Measurements from ENCODE around the gene LTBP2. TPM values are rescaled to one million over a fixed set of nuclear protein-coding genes. Genes with fewer than 3 reads are reported as not detected.
A peak's percentile ranks its signal among the peaks of the same experiment; 100 is the strongest.

LTBP2 gene
- polyA plus RNA-seq, 10 donors, result 6.2 to 17.5 (median 10.2) TPM

DNA sequence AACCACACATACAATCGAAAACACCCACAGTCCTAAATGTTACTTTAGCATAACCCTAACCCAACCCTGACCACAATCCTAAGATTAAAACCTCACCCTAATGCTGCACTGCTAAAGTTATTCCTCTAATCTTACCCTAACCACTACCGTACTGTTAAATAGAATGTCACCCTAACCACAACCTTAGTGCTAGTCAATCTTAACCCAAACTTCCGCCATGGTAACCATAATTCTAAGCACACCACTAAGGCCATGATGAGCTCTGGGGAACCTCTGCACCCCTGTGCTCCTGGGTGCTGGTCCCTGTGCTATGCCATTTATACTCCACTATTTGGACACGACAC, 38.0 kb downstream of the LTBP2 start:
- DNase-seq, result no peak

DNA sequence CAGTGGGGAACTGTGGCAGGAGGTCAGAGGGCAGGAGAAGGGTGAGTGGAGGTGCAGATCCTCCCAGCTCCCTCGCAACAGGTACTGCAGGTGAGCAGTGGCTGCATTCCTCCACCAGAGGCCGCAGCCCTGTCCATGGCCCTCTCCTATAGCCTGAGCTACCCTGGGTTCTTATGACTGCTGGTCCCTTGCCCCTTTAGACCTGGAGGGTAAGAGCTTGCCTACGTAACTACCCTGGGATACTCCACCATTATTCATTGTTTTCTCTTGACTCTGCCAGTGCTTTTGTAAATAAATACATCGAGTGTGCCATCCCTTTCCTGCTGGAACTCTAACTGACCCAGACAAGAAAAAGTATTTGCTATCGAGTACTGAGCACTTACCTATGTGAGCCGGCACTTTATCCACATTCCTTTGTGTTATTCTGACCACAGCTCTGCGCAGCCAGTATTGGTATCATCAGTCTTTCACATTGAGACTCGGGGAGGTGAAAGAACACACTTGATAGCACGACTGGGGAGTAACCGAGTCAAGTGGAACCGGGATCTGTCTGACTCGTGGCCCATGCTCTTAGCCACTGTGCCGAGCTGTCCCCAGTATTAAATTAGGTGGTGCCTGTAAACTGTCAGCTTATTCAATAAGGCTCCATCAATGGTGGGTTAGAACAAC, 38.5 kb downstream of the LTBP2 start:
- DNase-seq, result no peak

DNA sequence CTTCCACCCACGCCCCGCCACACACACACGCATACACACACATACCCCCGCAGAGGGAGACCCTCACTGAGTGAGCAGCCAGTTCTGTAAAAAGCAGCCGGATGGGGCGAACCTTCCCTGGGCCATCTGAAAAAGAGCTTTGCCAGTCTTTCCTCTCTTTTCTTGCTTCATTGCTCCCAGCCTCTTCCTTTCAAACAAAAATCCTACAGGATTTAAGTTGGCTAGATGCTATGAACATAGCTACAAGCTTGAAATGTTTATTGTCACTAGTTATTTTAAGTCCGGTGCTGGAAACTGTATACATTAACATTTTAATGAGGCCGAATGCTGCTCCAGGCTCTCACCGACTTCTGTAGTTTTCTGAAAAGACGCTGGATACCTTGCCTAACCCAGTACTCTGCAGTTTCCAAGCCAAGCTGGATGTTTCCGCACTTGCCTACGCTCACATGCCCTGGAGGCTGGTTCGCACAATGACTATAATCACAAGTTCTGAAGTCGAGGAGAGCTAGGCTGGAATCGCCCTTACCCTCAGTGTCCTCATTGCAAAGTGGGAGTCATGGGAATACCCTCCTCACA, 39.2 kb downstream of the LTBP2 start:
- peak in 1 of 3 donors; percentile 67 for DNase-seq

DNA sequence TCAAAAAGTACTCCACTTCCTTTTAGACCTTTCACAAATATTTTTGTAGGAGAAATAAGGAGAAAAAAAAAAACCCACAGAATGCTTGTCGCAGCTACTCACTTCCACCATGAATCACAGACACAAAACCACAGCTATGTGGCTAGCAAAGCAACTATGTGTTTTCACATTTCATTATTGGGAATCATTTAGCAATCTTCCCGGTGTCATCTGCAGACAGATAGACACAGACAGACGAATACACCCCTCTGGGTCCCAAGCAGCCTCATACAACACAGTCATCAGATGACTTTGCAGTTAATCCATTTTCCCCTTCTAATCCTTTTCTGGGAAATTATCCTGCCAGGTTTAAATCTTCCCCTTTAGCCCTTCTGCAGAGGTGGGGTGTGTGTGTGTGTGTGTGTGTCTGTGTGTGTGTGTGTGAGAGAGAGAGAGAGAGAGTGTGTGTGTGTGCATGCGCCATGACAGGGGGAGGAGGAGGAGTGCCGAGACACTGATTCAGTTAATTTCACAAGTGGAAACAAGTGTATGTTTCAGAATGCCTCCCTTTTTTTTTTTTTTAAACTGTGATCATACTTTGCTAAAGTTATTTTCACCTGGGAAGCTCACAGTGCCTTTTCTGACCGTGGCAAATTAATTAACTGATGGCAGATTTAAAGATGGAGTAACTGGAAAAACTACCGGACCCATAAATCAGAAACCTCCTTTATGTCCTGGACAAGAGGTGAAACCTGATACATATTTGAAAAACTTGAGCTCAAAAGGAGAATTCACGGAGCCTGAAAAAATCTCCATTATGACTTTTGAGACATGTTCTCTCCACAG, 39.9 kb downstream of the LTBP2 start:
- DNase-seq, result peak in 2 of 3 donors; percentile 77 to 98

DNA sequence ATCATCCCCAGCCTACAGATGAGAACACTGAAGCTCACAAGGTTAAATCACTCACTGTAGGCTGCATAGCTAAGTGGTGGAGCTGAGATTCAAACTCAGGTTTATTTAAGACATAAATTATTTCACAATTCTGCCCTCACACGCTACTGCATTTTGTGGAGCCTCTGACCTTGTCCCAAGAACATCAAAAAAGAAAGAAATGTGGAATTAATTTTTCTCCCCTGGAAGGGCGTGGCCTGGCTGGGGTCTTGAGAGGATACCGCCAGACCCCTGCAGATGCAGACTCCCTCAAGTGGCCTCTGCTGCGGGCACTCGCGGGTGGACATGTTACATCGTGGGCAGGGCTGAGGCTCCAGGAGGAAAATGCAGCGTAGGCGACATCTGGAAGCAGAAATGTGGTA, 40.6 kb downstream of the LTBP2 start:
- no peak for DNase-seq

DNA sequence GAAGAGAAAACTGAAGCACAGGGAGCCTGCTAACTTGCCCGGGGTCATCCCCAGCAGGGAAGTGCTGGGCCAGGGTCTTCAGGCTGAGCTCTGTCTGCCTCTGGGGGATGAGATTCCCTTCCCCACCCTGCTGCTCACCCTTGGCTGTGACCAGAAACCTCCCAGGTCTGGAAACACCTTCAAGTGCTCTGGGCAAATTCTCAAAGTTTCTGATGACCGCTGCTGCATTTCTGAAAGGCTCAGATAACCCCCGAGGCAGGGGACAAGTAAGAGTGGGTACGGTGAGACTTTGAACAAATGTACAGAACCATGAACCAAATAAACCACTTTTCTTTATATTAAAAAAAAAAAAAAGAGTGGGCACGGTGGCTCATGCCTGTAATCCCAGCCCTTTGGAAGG, 41.3 kb downstream of the LTBP2 start:
- DNase-seq, result no peak

DNA sequence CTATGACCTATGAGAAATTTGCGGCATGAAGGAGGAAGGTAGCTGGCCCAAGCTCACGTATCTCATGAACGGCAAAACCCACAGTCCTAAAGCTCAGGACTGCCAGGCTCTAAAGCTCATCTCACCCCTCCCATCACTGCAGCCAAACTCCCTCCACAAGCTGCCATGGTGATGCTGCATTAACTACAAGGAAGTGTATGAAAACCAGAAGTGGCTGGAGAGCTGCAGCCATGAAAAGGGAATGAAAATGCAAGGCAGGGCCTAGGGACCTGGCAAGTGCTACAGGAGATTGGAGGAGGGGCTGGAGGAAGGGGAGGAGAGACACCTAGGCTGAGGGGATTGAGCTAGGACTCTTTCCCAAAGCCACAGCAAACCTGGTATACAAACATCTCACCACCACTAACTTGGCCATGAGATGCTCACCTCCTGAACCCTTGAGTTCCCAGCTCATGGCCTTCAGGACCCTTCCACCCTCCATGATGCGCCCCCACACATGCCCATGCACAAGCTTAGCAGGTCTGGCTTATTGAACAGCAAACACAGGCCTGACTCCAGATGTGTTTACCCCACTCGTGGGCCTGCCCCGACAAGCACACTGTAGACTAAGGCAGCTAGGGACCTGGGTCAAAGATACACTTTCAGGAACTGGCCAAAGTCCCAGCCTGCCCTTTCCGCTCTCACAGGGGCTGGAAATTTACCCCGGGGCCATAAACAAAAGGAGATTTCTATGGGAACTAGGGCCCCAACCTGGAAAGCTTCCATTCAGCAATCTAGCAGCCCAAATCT, 42.0 kb downstream of the LTBP2 start:
- DNase-seq, result no peak

DNA sequence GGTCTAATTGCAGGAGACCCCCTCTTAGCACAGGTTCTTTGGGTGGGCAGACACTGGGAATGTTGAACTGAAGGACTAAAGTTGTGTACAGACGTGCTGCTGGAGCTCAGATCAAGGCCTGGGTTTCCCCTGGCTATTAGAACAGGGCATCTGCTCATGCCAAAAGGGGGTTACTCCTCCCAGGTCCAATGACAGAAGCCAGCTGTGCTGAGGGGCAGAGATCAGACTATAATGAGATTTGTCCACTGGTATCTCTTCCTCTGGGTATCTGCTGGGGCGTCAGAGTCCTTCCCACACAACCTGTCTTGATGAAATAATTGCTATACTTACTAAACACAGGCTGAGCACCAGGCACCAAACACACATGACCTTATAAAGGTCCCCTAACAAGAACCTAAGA, 42.6 kb downstream of the LTBP2 start:
- DNase-seq, result no peak

DNA sequence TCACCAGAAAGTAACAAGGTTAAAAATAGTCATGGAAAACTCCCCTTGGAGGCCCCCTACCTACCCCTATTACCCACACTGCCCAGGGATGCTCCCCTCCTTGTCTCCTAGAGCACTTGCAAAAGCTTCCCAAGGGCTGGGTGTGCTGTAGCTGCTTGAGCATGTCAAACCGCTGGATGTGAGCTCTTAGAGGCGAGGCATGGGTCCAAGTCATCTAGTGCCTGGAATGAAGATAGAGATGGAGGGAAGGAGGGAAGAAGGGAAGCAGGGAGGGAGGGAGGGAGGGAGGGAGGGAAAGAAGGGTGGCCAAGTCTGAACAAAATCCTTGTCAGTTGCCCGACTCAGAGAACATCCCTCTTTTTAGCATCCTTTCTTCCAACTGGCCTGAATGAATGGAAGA, 43.1 kb downstream of the LTBP2 start:
- peak in 1 of 3 donors; percentile 85 for DNase-seq

DNA sequence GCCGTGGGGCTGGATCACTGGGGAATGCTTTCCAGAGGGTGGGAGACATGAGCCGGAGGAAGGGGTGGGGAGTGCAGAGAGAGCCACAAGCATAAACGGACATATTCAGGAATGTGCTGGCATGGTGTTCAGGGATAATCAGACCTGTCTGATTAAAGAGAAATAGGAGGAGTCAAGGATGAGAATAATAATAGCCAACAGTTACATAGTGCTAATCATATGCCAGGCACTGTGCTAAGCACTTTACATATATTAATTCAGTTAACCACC, 43.7 kb downstream of the LTBP2 start:
- no peak for DNase-seq

DNA sequence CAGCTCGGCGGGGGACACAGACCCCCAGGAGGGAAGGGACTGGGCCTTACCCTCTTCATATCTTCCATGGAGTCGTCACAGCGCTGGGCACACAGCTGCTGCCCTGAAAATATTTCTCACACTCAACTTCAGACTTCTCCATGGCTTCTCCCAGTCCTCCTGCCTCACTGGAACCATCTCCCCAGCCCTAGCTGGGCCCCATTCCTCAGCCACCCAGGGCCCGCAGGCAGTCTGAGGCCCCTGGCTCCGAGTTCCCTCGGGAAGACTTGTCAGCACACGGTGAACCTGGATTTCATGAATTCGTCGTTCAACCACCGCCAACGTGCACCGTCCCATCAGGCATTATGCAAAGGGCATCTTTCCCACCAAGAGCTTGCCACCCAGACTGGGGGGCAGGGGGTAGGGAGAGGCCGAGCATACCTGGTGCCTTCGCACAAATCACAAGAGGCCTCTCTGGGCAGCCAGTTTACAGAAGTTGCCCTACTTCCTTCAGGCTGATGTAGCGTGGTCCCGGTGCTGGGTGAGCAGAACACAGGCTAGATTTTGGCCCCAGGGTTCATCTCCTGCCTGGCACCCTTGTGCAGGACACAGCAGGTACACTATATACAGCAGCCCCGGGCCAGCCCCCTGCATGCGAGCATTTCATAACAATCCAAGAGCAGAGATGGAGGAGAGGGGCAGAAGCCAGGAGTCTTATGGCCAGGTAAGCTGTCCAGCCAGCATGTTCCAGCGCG, 44.2 kb downstream of the LTBP2 start:
- DNase-seq, result no peak

DNA sequence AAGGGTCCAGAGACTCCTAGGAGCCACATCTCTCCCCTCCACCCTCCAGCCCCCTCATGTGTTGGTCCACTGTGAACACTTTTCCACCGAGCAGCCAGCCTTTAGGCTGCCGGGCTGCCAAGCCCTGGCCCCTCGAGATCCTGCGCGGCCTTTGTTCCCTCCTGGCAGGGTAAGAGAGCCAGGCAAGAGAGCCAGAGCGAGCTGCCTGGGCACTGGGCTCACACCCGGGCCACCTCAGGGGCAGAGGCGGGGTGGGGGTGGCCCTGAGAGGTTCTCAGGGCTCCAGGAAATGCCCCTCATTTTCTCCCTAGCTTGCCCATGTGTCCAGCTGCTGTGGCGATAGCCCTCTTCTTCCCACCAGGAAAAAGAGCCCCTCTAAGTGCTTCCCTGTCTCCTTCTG, 44.8 kb downstream of the LTBP2 start:
- DNase-seq, result no peak

DNA sequence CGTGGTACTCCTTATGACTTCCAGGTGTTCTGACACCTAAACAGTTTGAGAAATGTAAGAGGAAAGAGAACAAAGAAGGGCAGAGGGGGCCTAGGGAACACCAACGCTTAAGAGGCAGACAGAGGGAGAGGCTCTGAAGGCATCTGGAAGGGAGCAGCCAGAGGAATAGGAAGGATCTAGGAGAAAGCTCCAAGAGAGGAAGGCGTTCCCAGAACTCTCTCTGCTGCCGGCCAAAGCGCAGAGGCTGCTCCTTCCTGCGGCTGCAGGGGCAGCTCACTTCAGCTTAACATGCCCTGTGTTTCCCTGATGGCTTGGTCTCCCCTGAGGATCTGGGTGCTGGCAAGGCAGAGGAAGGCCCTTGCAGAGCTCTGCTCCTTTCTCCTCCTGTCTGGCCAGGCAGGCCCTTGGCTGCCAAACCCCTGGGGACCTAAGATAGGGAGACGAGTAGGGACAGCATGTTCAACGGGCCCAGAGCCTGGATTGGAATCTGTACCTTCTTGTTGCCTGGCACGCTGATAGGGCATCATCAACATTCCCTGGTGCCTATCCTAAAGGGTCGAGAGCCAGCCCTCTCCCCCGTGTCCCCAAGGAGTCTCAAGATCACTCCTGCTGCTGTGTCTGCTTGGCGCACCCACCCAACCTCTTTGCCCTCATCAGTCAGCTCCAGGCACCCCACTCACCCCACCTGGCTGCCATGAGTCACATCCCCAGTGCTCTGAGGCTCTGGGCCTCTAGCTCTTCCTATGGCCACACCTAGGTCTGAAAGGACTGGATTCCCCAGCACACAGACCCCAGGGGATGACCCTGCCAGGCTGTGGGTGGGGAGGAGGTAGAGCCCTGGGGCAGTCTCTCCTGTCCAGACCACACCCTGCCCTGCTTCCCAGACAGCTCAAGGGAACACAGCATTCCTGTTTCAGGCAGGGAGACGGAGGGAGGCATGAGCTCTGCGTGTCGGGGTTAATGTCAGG, 45.6 kb downstream of the LTBP2 start:
- DNase-seq, result peak in 1 of 3 donors; percentile 64

DNA sequence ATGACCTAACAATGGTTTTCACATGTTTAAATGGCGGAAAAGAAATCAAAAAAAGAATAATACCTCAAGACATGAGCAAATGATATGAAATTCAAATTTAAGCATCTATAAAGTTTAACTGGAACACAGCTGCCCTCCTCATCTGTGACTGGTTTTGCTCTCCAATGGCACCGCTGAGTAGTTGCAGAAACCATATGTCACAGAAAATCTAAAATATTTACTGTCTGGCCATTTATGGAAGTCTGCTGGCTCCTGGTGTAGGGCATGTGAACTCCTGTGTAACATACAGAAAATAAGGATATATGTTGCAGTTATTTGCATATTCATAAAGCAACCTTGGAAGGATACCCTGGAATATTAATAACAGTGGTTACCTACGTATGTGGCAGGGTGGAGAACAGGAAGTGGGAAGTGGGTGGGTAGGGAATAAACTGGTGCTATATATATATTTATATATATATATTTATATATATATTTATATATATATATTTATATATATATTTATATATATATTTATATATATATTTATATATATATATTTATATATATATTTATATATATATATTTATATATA, 48.4 kb downstream of the LTBP2 start:
- DNase-seq, result peak in 1 of 3 donors; percentile 53

DNA sequence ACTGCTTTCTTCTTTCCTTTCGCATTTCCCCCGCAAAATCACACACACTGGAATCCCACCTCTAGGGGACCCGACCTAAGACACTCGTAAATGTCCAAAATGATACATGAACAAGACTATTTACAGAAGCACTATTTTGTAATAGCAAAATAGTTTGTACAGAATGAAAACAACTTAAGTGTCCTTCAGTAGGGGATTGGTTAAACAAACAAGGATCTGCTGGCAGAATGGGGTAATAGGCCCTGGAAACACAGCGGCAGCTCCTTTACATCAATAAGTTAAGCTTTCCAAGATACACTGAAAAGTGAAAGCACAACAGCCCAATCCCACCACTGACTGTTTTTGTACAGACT, 48.8 kb downstream of the LTBP2 start:
- no peak for DNase-seq

DNA sequence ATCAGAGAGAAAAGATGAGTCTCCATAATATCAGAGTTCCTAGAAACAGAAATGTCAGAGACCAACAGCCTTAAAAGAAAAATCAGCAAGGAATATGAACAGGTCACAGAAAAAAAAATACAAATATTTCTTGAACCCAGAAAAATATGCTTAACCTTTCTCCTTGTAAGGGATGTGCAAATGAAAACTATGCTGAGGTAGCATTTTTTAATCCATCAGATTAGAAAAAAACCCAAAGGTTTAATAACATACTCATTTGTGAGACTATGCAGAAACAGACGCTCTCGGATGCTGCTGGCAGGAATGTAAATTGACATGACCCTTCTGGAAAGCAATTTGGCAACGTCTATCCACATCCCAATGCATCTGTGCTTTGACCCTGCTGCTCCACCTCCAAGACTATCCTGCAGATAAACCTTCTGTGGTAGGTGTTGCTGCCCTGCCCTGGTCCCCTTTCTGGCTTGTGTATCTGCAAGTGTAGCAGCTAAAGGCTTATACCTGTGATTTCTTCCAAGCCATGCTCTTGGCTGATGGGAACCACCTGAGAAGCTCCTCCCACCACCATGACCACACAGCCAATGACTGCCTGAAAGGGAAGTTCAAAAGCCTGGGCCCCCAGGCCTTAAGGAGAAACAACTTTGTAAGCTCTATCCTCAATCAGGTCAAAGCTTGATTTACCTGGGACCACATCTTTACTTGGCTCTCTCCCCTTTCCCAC, 49.4 kb downstream of the LTBP2 start:
- no peak for DNase-seq

DNA sequence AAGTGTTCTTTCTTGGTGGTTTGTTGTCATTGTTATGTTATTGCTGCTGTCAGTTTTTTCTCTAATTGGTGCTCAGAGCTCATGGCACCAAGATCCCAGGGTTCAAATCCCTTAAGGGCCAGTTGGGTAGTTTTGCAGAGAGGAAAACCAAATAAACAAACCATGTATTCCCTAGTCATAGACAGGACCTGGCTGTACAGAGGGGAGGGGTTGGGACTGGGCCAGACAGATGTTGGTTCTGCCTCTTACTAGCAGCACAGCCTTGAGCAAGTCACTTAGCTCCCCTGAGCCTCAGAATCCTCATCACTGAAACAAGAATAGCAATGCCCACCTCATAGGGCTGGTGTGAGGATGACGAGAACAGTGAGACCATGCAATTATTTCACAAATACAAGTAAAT, 53.4 kb downstream of the LTBP2 start:
- peak in 1 of 3 donors; percentile 64 for DNase-seq

DNA sequence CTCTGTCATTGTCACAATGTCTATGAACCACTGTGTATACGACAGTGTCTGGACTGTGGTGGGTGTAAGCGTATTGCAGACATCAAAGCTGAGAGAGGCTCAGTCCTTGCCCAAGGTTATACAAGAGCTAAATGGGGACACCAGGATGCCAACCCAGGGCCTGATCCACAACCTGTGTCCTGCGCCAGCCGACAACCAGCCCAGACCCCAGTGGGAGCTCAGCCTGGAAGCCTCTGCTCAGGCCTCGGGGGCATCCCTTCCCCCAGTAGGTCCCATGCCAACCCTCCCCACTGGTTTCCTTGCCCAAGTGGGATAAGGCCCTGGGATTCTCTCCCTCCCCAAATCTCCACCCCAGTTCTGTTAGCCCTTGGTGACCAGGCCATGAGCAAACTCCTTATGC, 54.3 kb downstream of the LTBP2 start:
- no peak for DNase-seq

DNA sequence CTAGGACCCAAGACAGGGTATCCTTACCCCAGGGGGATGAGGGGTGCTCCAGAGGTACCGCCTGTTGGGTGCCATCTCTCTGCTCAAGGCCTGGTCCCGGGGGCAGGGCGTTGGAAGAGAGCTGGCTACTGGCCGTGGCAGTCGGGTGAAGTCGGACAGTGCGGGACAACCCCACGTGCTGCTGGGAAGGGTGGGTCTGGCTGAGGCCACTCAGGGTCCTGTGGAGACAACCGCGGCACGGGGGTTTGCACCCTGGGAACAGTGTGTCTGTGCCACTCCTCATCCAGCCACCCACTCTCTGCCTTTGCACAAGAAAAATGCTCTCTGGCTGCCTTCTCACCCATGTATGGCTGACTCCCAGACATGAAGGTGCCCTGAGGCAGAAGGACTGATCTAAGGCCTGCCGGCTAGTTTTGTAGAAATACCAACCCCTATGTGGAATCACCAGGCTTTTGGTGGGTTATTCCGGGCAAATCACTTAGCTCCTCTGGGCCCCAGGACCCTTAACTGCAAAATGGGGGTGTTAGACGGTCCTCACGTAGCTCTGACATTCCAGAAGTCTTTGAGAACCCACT, 56.5 kb downstream of the LTBP2 start:
- no peak for DNase-seq

Data from muscle of back (tissue), 11 donors.